ENCODE results near the gene REL. TPM values are rescaled to one million over a fixed set of nuclear protein-coding genes. Genes with fewer than 3 reads are reported as not detected.

REL gene
- total RNA-seq, 6 experiments from 2014 or later = 2.5 to 3.9 (median 3.3) TPM

- Mint-ChIP-seq H3K27me3 (ENCODE audit: insufficient read depth) (no peaks in the 10 kb centered on the region), H3K4me1 (ENCODE audit: low read depth) (peaks cover 3% of the 10 kb centered on the region; the same call in 1 of the 2 replicates), H3K4me3 (no peak overlapping the region), H3K36me3 (ENCODE audit: low read depth) (peaks cover 29% of the 10 kb centered on the region), H3K27ac (no peak overlapping the region), H3K9me3 (no peaks in the 10 kb centered on the region)
- TF ChIP-seq, protein P1, sequence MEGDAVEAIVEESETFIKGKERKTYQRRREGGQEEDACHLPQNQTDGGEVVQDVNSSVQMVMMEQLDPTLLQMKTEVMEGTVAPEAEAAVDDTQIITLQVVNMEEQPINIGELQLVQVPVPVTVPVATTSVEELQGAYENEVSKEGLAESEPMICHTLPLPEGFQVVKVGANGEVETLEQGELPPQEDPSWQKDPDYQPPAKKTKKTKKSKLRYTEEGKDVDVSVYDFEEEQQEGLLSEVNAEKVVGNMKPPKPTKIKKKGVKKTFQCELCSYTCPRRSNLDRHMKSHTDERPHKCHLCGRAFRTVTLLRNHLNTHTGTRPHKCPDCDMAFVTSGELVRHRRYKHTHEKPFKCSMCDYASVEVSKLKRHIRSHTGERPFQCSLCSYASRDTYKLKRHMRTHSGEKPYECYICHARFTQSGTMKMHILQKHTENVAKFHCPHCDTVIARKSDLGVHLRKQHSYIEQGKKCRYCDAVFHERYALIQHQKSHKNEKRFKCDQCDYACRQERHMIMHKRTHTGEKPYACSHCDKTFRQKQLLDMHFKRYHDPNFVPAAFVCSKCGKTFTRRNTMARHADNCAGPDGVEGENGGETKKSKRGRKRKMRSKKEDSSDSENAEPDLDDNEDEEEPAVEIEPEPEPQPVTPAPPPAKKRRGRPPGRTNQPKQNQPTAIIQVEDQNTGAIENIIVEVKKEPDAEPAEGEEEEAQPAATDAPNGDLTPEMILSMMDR (IDR thresholded peaks at IDR 0.05) = no peak
- DNase-seq = no peak
Measured at GRCh38 chr2:60936757-60937156, 55.4 kb downstream of the REL start.

DNA sequence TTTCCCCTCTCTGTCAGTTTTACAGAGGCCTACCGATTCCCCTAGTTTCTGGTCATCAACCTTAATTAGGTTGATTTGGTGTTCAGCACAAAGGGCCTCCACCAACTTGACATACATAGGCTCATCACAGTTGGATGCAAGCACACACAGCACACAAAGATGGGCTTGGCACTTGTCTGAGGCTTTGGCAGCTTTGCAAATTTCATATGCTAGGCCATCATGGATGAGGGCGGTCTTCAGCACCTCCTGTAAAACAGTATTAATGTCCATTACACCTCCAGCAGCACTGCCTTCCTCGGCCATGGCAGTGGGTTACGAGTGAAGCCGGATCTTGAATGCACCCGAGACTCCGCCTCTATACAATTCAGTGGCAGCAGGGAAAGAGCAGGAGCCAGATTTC lies 56.9 kb downstream of the REL start:
- Mint-ChIP-seq H3K36me3 (ENCODE audit: low read depth) (peaks cover 21% of the 10 kb centered on the region), H3K27ac (no peak overlapping the region), H3K4me3 (no peak overlapping the region), H3K9me3 (no peaks in the 10 kb centered on the region), H3K27me3 (ENCODE audit: insufficient read depth) (no peaks in the 10 kb centered on the region), H3K4me1 (ENCODE audit: low read depth) (no peaks in the 10 kb centered on the region)
- TF ChIP-seq, protein P1 (IDR thresholded peaks at IDR 0.05) = no peak
- no peak for DNase-seq

DNA sequence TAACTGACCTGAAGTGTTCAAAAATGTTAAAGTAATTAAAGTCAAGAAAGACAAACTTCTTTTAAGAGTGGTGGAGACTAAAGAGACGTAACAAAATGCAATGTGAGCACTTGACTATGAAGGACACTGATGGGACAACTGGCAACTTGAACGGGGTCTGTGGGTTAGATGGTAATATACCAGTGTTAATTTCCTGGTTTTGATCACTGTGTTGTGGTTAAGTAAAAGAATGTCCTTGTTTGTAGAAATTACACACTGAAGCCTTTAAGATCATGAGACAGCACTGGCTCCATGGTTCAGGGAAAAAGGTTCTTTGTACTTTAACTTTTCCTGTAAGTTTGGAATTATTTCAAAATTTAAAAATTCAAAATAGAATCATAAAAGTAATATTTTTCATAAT lies 58.2 kb downstream of the REL start:
- no peak overlapping the region for H3K27ac Mint-ChIP-seq
- H3K27me3 Mint-ChIP-seq (ENCODE audit: insufficient read depth) = no peaks in the 10 kb centered on the region
- no peak overlapping the region for H3K4me3 Mint-ChIP-seq
- TF ChIP-seq, protein P1 (IDR thresholded peaks at IDR 0.05) = no peak
- H3K36me3 Mint-ChIP-seq (ENCODE audit: low read depth) = peaks cover 21% of the 10 kb centered on the region
- H3K4me1 Mint-ChIP-seq (ENCODE audit: low read depth) = no peaks in the 10 kb centered on the region
- no peak for DNase-seq
- no peaks in the 10 kb centered on the region for H3K9me3 Mint-ChIP-seq

DNA sequence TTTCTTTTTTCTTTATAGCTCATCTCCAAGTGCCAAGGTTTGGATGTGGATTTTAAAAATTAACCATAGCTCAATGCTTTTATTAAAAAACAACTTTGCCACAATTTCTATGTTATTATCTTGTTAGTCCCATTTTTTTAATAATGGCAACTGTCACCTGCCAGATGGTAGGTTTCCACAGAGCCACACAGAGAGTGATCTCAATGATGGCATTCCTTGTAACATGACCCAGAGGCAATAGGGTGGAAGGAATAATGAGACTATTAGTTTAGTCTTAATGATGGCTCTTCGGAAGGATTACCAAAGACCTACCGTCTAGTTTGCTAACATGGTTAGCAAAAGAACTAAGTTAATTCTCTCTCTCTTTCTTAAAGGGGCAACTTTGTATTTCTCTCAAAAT lies 64.0 kb downstream of the REL start:
- Mint-ChIP-seq H3K27me3 (ENCODE audit: insufficient read depth) (no peaks in the 10 kb centered on the region), H3K36me3 (ENCODE audit: low read depth) (peaks cover 9% of the 10 kb centered on the region), H3K27ac (no peak overlapping the region), H3K4me1 (ENCODE audit: low read depth) (peaks cover 11% of the 10 kb centered on the region), H3K9me3 (no peaks in the 10 kb centered on the region), H3K4me3 (no peak overlapping the region)
- TF ChIP-seq, protein P1 (IDR thresholded peaks at IDR 0.05) = no peak
- no peak for DNase-seq

DNA sequence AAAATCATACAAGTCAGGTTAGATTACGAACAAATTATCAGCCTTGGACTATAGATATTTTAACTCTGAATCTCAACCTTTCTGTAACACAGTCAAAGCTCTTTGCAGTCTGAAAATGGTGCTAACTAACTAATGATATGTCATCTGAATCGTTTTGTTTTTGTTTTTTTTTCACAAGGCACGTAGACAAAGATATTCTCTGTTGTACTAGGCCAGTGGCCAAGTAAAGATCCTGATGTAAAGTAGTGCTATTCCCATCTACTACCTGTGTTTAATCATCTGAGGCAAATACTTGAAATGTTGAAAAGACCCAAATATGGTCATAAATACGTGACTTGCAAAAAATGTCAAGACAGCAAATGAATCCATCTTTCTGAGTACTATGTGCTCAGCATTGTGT lies 65.7 kb downstream of the REL start:
- Mint-ChIP-seq H3K27ac (no peak overlapping the region), H3K27me3 (ENCODE audit: insufficient read depth) (no peaks in the 10 kb centered on the region), H3K4me3 (no peak overlapping the region), H3K4me1 (ENCODE audit: low read depth) (peaks cover 11% of the 10 kb centered on the region), H3K36me3 (ENCODE audit: low read depth) (peaks cover 9% of the 10 kb centered on the region), H3K9me3 (no peaks in the 10 kb centered on the region)
- TF ChIP-seq, protein P1 (IDR thresholded peaks at IDR 0.05) = no peak
- DNase-seq = no peak

GRCh38 chr2:60948161-60948560 lies 66.8 kb downstream of the REL start:
- TF ChIP-seq, protein P1 (IDR thresholded peaks at IDR 0.05) = no peak
- Mint-ChIP-seq H3K4me1 (ENCODE audit: low read depth) (peaks cover 11% of the 10 kb centered on the region), H3K27ac (no peak overlapping the region), H3K9me3 (no peaks in the 10 kb centered on the region), H3K27me3 (ENCODE audit: insufficient read depth) (no peaks in the 10 kb centered on the region), H3K4me3 (no peak overlapping the region), H3K36me3 (ENCODE audit: low read depth) (peaks cover 9% of the 10 kb centered on the region)
- DNase-seq = no peak
